Keratinocyte (primary cell): Measurements from ENCODE around the gene LRP1B.

Experiments
- EZH2 ChIP-seq: IDR thresholded peaks from one replicate; pipeline ENCODE4 v1.6.1; 2012; ENCODE audit warnings: inconsistent platforms, mild to moderate bottlenecking, low read length, moderate library complexity
- TF ChIP-seq, protein P1 (sequence below), 3 experiments: IDR thresholded peaks in 1 of 3; conservative IDR thresholded peaks in 1 of 3; optimal IDR thresholded peaks in 1 of 3; 2 replicates in 2 of 3; 3 replicates in 1 of 3; pipeline versions ENCODE3 to v1.5.1; 2011; ENCODE audit warnings: low read length in 3 of 3, mild to moderate bottlenecking in 3 of 3, moderate library complexity in 2 of 3, control low read depth in 1 of 3, inconsistent platforms in 1 of 3; ENCODE audit not compliant: insufficient read depth in 2 of 3; ENCODE audit errors: extremely low read depth in 1 of 3

DNA sequence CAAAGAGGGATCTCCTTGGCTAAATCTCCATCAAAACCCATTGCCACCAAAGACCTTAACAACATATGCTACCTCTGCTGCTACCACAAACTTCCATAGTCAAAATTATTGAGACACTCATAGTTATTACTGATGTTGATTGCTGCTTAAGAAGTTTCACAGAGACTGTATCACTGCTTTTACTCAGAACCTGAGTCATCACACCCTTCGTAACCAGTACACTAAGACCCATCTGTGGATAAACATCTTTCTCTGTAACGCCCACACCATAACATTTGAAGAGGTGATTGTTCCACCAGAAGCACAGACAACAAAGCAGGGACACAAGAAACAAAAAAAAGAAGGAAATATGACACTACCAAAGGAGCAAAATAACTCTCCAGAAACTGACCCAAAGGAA, 1563.1 kb downstream of the LRP1B start:
- TF ChIP-seq, protein P1, sequence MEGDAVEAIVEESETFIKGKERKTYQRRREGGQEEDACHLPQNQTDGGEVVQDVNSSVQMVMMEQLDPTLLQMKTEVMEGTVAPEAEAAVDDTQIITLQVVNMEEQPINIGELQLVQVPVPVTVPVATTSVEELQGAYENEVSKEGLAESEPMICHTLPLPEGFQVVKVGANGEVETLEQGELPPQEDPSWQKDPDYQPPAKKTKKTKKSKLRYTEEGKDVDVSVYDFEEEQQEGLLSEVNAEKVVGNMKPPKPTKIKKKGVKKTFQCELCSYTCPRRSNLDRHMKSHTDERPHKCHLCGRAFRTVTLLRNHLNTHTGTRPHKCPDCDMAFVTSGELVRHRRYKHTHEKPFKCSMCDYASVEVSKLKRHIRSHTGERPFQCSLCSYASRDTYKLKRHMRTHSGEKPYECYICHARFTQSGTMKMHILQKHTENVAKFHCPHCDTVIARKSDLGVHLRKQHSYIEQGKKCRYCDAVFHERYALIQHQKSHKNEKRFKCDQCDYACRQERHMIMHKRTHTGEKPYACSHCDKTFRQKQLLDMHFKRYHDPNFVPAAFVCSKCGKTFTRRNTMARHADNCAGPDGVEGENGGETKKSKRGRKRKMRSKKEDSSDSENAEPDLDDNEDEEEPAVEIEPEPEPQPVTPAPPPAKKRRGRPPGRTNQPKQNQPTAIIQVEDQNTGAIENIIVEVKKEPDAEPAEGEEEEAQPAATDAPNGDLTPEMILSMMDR (optimal IDR thresholded peaks at IDR 0.05 in 1 of 3, IDR thresholded peaks at IDR 0.05 in 1 of 3, conservative IDR thresholded peaks at IDR 0.05 in 1 of 3; ENCODE audit: extremely low read depth in 1 of 3, insufficient read depth in 2 of 3, low read length in 3 of 3): no peak
- TF ChIP-seq EZH2: no peak
